ENCODE data around the gene GPR26.

GPR26 gene

GRCh38 chr10:123624086-123624485 is 42.1 kb upstream of the GPR26 start:
- no peak for DNase-seq (ENCODE audit: extremely low read depth, low read depth)
- no peak for TF ChIP-seq CTCF (IDR thresholded peaks at IDR 0.05; ENCODE audit: low read depth, low read length)

GRCh38 chr10:123633106-123633505 is 33.0 kb upstream of the GPR26 start:
- no peak for DNase-seq (ENCODE audit: extremely low read depth, low read depth)
- TF ChIP-seq CTCF (IDR thresholded peaks at IDR 0.05; ENCODE audit: low read depth, low read length) = no peak

- DNase-seq (ENCODE audit: extremely low read depth, low read depth) = no peak
- TF ChIP-seq CTCF (IDR thresholded peaks at IDR 0.05; ENCODE audit: low read depth, low read length) = no peak
Measured at GRCh38 chr10:123633636-123634035, 32.5 kb upstream of the GPR26 start.

GRCh38 chr10:123634221-123634620 is 31.9 kb upstream of the GPR26 start:
- DNase-seq (ENCODE audit: extremely low read depth, low read depth) = no peak
- TF ChIP-seq CTCF (IDR thresholded peaks at IDR 0.05; ENCODE audit: low read depth, low read length) = no peak

- DNase-seq (ENCODE audit: extremely low read depth, low read depth) = no peak
- no peak for TF ChIP-seq CTCF (IDR thresholded peaks at IDR 0.05; ENCODE audit: low read depth, low read length)
Measured at GRCh38 chr10:123635131-123635530, 31.0 kb upstream of the GPR26 start.

- no peak for TF ChIP-seq CTCF (IDR thresholded peaks at IDR 0.05; ENCODE audit: low read depth, low read length)
- no peak for DNase-seq (ENCODE audit: extremely low read depth, low read depth)
Measured at GRCh38 chr10:123635745-123636144, 30.4 kb upstream of the GPR26 start.

- no peak for DNase-seq (ENCODE audit: extremely low read depth, low read depth)
- no peak for TF ChIP-seq CTCF (IDR thresholded peaks at IDR 0.05; ENCODE audit: low read depth, low read length)
Measured at GRCh38 chr10:123636598-123637325, 29.4 kb upstream of the GPR26 start.
